Measurements from ENCODE around the gene LY86. TPM values are rescaled to one million over a fixed set of nuclear protein-coding genes. Genes with fewer than 3 reads are reported as not detected.

The LY86 gene
- total and polyA plus RNA-seq, 10 of the 15 experiments (the other 5 are each of a cell fraction or from before 2014, with no cell fraction given) = 68.2 to 457 (median 128) TPM

DNA sequence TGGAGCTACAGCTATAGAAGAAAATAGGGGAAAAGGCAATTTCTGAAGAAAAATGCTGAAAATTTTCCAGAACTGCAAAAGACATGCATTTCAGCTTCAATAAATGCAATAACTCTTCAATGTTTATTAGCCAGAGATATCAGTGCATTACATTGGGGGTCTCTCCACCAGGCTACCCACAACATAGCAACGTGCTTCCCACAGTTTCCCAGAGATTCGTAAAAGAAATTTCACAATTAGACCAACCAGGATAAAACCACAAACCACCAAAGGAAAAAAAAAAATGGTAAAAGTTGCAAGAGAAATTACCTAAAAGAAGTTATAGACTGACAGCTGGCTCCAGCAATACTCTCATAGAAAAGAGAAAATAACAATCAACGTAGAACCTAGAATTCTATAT, 16.0 kb downstream of the LY86 start:
- Histone ChIP-seq H3K27ac (ENCODE audit: control insufficient read depth, insufficient read depth) (no peak overlapping the region), H3K36me3 (ENCODE audit: control insufficient read depth in 2 of 2, insufficient read depth in 2 of 2, low read length in 1 of 2) (peaks cover 0 to 4% of the 10 kb centered on the region in 2 experiments; a peak in 3 of 4 replicates), H3K27me3 (replicated peaks in 1 of 2; ENCODE audit: control insufficient read depth in 2 of 2, insufficient read depth in 2 of 2, low read length in 1 of 2) (no peaks in the 10 kb centered on the region), H3K4me1 (ENCODE audit: control insufficient read depth, insufficient read depth, low read length) (peaks cover 6% of the 10 kb centered on the region), H3K4me3 (no peak overlapping the region), H4K20me1 (ENCODE audit: control insufficient read depth, insufficient read depth) (no peaks in the 10 kb centered on the region), H3K9ac (ENCODE audit: control insufficient read depth, insufficient read depth, low read length) (no peak overlapping the region), H3K4me2 (ENCODE audit: control insufficient read depth, insufficient read depth) (no peak overlapping the region), H3K79me2 (ENCODE audit: control insufficient read depth, insufficient read depth, low read length) (no peaks in the 10 kb centered on the region), H3K9me3 (replicated peaks; ENCODE audit: control insufficient read depth, insufficient read depth, low read length) (peaks cover 8% of the 10 kb centered on the region; the same call in 2 of the 3 replicates), H2AFZ (ENCODE audit: control insufficient read depth, low read depth, low read length) (no peak overlapping the region)
- ChIA-PET RAD21 (ENCODE audit: unreplicated experiment) (no interaction called here), POLR2A (interaction anchor here (1.0 to 1.8 kb wide), 2 partner anchors 9 to 23 kb away, joined by 4 to 5 read pairs; no protein-coding TSS in a partner anchor), SMC1A (ENCODE audit: uncharacterized antibody, unreplicated experiment) (interaction anchor here (0.7 to 2.0 kb wide), 7 partner anchors 8 to 55 kb away, joined by 3 to 10 read pairs (median 4); no protein-coding TSS in a partner anchor), CTCF (interaction anchor here (0.8 to 1.4 kb wide), 3 partner anchors 10 to 29 kb away, joined by 3 to 4 read pairs (median 3); partner anchors contain the start of gene LY86)
- no peak for DNase-seq (ENCODE audit: low read depth, low spot score)
- no TSS peak for BruUV-seq (replicated peaks)
- FAIRE-seq = no peak
- in situ Hi-C loops (cut with MboI) = no loop called here
- ATAC-seq = no peak
- intact Hi-C loops (cut with micrococcal nuclease; ENCODE audit: unreplicated experiment) = no loop called here
- WGBS (ENCODE audit: insufficient coverage, insufficient replicate concordance, low lambda C conversion rate, missing lambda C conversion rate) = 81% methylated on average over 3 of the region's 3 CpGs
- no peak for TF ChIP-seq SRF (IDR thresholded peaks at IDR 0.05; ENCODE audit: low read depth in 2 of 2, low read length in 2 of 2)
- TF ChIP-seq CBX3 (IDR thresholded peaks at IDR 0.05; ENCODE audit: borderline replicate concordance, low read depth) = no peak
- TF ChIP-seq FOS (IDR thresholded peaks at IDR 0.05; ENCODE audit: borderline replicate concordance, extremely low read depth, insufficient read length) = no peak
- TF ChIP-seq CBX5 (IDR thresholded peaks at IDR 0.05; ENCODE audit: low read depth) = no peak
- no peak for TF ChIP-seq NR2F1 (conservative IDR thresholded peaks at IDR 0.05)
- no peak for TF ChIP-seq POU2F2 (IDR thresholded peaks at IDR 0.05; ENCODE audit: borderline replicate concordance, low read depth, low read length)
- TF ChIP-seq NR2C1 (IDR thresholded peaks at IDR 0.05) = no peak
- TF ChIP-seq MEF2B (IDR thresholded peaks at IDR 0.05; ENCODE audit: partially characterized antibody, poor library complexity, severe bottlenecking) = no peak
- TF ChIP-seq SIX5 (IDR thresholded peaks at IDR 0.05; ENCODE audit: low read depth, low read length, severe bottlenecking) = no peak
- TF ChIP-seq ZNF217 (IDR thresholded peaks at IDR 0.05) = no peak
- TF ChIP-seq SUZ12 (IDR thresholded peaks at IDR 0.05; ENCODE audit: unreplicated experiment) = no peak
- TF ChIP-seq JUNB (IDR thresholded peaks at IDR 0.05) = no peak
- TF ChIP-seq, protein P1, sequence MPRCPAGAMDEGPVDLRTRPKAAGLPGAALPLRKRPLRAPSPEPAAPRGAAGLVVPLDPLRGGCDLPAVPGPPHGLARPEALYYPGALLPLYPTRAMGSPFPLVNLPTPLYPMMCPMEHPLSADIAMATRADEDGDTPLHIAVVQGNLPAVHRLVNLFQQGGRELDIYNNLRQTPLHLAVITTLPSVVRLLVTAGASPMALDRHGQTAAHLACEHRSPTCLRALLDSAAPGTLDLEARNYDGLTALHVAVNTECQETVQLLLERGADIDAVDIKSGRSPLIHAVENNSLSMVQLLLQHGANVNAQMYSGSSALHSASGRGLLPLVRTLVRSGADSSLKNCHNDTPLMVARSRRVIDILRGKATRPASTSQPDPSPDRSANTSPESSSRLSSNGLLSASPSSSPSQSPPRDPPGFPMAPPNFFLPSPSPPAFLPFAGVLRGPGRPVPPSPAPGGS (IDR thresholded peaks at IDR 0.05; ENCODE audit: borderline replicate concordance, insufficient read depth, low read depth, low read length, poor library complexity, severe bottlenecking) = no peak
- TF ChIP-seq, protein P2, sequence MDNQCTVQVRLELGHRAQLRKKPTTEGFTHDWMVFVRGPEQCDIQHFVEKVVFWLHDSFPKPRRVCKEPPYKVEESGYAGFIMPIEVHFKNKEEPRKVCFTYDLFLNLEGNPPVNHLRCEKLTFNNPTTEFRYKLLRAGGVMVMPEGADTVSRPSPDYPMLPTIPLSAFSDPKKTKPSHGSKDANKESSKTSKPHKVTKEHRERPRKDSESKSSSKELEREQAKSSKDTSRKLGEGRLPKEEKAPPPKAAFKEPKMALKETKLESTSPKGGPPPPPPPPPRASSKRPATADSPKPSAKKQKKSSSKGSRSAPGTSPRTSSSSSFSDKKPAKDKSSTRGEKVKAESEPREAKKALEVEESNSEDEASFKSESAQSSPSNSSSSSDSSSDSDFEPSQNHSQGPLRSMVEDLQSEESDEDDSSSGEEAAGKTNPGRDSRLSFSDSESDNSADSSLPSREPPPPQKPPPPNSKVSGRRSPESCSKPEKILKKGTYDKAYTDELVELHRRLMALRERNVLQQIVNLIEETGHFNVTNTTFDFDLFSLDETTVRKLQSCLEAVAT (IDR thresholded peaks at IDR 0.05) = no peak
- TF ChIP-seq, protein P3, sequence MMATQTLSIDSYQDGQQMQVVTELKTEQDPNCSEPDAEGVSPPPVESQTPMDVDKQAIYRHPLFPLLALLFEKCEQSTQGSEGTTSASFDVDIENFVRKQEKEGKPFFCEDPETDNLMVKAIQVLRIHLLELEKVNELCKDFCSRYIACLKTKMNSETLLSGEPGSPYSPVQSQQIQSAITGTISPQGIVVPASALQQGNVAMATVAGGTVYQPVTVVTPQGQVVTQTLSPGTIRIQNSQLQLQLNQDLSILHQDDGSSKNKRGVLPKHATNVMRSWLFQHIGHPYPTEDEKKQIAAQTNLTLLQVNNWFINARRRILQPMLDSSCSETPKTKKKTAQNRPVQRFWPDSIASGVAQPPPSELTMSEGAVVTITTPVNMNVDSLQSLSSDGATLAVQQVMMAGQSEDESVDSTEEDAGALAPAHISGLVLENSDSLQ (IDR thresholded peaks at IDR 0.05) = no peak
- TF ChIP-seq, protein P4, sequence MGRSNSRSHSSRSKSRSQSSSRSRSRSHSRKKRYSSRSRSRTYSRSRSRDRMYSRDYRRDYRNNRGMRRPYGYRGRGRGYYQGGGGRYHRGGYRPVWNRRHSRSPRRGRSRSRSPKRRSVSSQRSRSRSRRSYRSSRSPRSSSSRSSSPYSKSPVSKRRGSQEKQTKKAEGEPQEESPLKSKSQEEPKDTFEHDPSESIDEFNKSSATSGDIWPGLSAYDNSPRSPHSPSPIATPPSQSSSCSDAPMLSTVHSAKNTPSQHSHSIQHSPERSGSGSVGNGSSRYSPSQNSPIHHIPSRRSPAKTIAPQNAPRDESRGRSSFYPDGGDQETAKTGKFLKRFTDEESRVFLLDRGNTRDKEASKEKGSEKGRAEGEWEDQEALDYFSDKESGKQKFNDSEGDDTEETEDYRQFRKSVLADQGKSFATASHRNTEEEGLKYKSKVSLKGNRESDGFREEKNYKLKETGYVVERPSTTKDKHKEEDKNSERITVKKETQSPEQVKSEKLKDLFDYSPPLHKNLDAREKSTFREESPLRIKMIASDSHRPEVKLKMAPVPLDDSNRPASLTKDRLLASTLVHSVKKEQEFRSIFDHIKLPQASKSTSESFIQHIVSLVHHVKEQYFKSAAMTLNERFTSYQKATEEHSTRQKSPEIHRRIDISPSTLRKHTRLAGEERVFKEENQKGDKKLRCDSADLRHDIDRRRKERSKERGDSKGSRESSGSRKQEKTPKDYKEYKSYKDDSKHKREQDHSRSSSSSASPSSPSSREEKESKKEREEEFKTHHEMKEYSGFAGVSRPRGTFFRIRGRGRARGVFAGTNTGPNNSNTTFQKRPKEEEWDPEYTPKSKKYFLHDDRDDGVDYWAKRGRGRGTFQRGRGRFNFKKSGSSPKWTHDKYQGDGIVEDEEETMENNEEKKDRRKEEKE (IDR thresholded peaks at IDR 0.05) = no peak

All from GM12878 (cell line).